Transverse colon (tissue), 4 donors: ENCODE results near the gene SLC6A1.

Experiments used
- EP300 ChIP-seq: sonication (generic); formaldehyde crosslinking; IDR thresholded peaks from one replicate; pipeline ENCODE4 v1.6.1; 2017; ENCODE audit warnings: antibody characterized with exemption, low read depth
- POLR2AphosphoS5 ChIP-seq, 3 donors: sonication (generic); formaldehyde crosslinking; IDR thresholded peaks; one replicate each; pipeline ENCODE4 v1.6.1; 2016; ENCODE audit warnings: antibody characterized with exemption in 3 of 3
- TF ChIP-seq, protein P1 (sequence below), 5 experiments: fragments of 200-600 bp in 3 of 5; fragments of 450-650 bp in 2 of 5; sonication (generic) in 3 of 5; IDR thresholded peaks; 1 replicate in 2 of 5; 2 replicates in 3 of 5; pipeline ENCODE4 v1.5.1; 2016 to 2017; ENCODE audit warnings: antibody characterized with exemption in 5 of 5, inconsistent platforms in 3 of 5, mild to moderate bottlenecking in 2 of 5, moderate library complexity in 1 of 5

DNA sequence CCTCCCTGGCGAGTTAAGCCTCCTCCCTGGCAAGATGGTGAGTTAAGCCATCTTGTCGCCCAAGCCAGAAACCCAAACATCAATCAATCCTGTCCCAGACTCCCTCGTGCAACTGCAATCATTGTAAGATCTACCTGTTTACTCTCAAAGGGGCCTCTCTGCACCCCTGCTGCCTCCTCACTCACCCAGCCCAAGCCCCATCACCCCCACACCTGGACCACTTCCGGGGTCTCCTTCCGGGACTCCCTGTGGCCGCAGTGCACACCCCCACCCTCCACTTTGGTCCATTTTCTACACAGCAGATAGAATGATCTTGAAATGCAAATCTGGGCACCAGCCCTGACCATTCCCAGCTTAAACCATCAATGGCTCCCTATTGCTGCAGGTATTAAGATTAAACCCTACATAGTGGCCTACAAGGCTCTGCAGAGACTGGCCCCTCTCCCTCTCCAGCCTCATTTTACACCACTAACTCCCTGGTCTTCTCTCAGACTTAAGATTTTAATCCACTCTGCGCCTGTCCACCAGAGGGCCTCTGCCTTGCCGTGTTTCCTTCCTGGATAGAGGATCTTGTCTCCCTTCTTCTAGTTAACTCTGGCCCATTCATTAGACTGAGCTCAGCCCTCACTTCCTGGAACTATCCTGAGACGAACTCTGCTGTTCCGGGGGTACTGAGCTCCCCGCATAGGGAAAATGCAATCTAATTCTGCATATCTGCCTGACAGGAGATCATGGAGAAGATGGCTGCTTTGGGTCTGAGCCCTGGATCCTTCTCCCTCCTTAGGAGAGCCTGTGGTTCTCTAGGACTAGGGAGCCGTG is 41.9 kb upstream of the SLC6A1 start:
- TF ChIP-seq, protein P1, sequence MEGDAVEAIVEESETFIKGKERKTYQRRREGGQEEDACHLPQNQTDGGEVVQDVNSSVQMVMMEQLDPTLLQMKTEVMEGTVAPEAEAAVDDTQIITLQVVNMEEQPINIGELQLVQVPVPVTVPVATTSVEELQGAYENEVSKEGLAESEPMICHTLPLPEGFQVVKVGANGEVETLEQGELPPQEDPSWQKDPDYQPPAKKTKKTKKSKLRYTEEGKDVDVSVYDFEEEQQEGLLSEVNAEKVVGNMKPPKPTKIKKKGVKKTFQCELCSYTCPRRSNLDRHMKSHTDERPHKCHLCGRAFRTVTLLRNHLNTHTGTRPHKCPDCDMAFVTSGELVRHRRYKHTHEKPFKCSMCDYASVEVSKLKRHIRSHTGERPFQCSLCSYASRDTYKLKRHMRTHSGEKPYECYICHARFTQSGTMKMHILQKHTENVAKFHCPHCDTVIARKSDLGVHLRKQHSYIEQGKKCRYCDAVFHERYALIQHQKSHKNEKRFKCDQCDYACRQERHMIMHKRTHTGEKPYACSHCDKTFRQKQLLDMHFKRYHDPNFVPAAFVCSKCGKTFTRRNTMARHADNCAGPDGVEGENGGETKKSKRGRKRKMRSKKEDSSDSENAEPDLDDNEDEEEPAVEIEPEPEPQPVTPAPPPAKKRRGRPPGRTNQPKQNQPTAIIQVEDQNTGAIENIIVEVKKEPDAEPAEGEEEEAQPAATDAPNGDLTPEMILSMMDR (IDR thresholded peaks at IDR 0.05): peak; percentile 23 to 53 (median 35)
- TF ChIP-seq EP300 (no peak), POLR2AphosphoS5 (IDR thresholded peaks at IDR 0.05) (no peak)
